ENCODE data around the gene NDUFB2. TPM values are rescaled to one million over a fixed set of nuclear protein-coding genes. Genes with fewer than 3 reads are reported as not detected.

The NDUFB2 gene
- total RNA-seq, 1 experiment from 2014 or later, result 180 TPM

- Histone ChIP-seq H3F3A (ENCODE audit: insufficient read depth, low read depth) (no peaks in the 10 kb centered on the region; the same call in 1 of the 2 replicates), H4K20me1 (ENCODE audit: insufficient read depth) (no peaks in the 10 kb centered on the region), H2AFZ (no peak overlapping the region), H3K4me3 (no peak overlapping the region), H3K27me3 (ENCODE audit: insufficient read depth, low read depth) (no peaks in the 10 kb centered on the region), H3K36me3 (ENCODE audit: low read depth) (0 out of 2 replicates have a peak, but pooled peaks cover 3% of the 10 kb centered on the region), H3K4me1 (replicated peaks; ENCODE audit: insufficient read depth) (no peaks in the 10 kb centered on the region), H3K4me2 (no peak overlapping the region), H3K9me3 (ENCODE audit: insufficient read depth, low read depth) (no peaks in the 10 kb centered on the region; the same call in 1 of the 2 replicates), H3K27ac (no peak overlapping the region), H3K9me2 (ENCODE audit: insufficient read depth) (no peaks in the 10 kb centered on the region), H3K79me2 (ENCODE audit: low read depth) (no peaks in the 10 kb centered on the region)
- intact Hi-C loops (cut with micrococcal nuclease; ENCODE audit: unreplicated experiment), result no loop called here
- TF ChIP-seq CTCF (conservative IDR thresholded peaks at IDR 0.05) (no peak), EZH2 (IDR thresholded peaks at IDR 0.05; ENCODE audit: low read depth) (no peak)
- peak in 1 of 2 experiments; percentile 33 for DNase-seq
- ChIA-PET CTCF (no interaction called here), POLR2A (ENCODE audit: unreplicated experiment) (no interaction called here)
- no TSS peak for BruUV-seq (replicated peaks)
Measured at GRCh38 chr7:140714331-140715040, 18.0 kb downstream of the NDUFB2 start.

GRCh38 chr7:140719721-140720120 is 23.2 kb downstream of the NDUFB2 start:
- DNase-seq, result peak in 1 of 2 experiments; percentile 33
- no peak overlapping the region for H2AFZ ChIP-seq
- intact Hi-C loops (cut with micrococcal nuclease; ENCODE audit: unreplicated experiment), result no loop called here
- no peaks in the 10 kb centered on the region for H3K4me1 ChIP-seq (replicated peaks; ENCODE audit: insufficient read depth)
- H3K9me2 ChIP-seq (ENCODE audit: insufficient read depth), result no peaks in the 10 kb centered on the region
- no TSS peak for BruUV-seq (replicated peaks)
- no peaks in the 10 kb centered on the region for H4K20me1 ChIP-seq (ENCODE audit: insufficient read depth)
- H3K36me3 ChIP-seq (ENCODE audit: low read depth), result 0 out of 2 replicates have a peak, but pooled peaks cover 5% of the 10 kb centered on the region
- no peaks in the 10 kb centered on the region; the same call in 1 of the 2 replicates for H3F3A ChIP-seq (ENCODE audit: insufficient read depth, low read depth)
- POLR2A ChIA-PET (ENCODE audit: unreplicated experiment), result no interaction called here
- no peaks in the 10 kb centered on the region for H3K27me3 ChIP-seq (ENCODE audit: insufficient read depth, low read depth)
- H3K79me2 ChIP-seq (ENCODE audit: low read depth), result no peaks in the 10 kb centered on the region
- TF ChIP-seq EZH2 (IDR thresholded peaks at IDR 0.05; ENCODE audit: low read depth) (no peak), CTCF (conservative IDR thresholded peaks at IDR 0.05) (no peak)
- no peak overlapping the region for H3K27ac ChIP-seq
- no peak overlapping the region for H3K4me3 ChIP-seq
- CTCF ChIA-PET, result no interaction called here
- no peak overlapping the region for H3K4me2 ChIP-seq
- no peaks in the 10 kb centered on the region for H3K9me3 ChIP-seq (ENCODE audit: insufficient read depth, low read depth)

- intact Hi-C loops (cut with micrococcal nuclease; ENCODE audit: unreplicated experiment), result no loop called here
- BruUV-seq (replicated peaks), result no TSS peak
- Histone ChIP-seq H3K27ac (no peak overlapping the region), H3K79me2 (ENCODE audit: low read depth) (no peaks in the 10 kb centered on the region), H3K36me3 (ENCODE audit: low read depth) (0 out of 2 replicates have a peak, but pooled peaks cover 4% of the 10 kb centered on the region), H3K4me3 (no peak overlapping the region), H4K20me1 (ENCODE audit: insufficient read depth) (no peaks in the 10 kb centered on the region), H3F3A (ENCODE audit: insufficient read depth, low read depth) (0 out of 2 replicates have a peak, but pooled peaks cover 4% of the 10 kb centered on the region), H3K27me3 (ENCODE audit: insufficient read depth, low read depth) (no peaks in the 10 kb centered on the region), H3K4me2 (no peak overlapping the region), H3K9me3 (ENCODE audit: insufficient read depth, low read depth) (no peaks in the 10 kb centered on the region), H2AFZ (no peak overlapping the region), H3K9me2 (ENCODE audit: insufficient read depth) (no peaks in the 10 kb centered on the region), H3K4me1 (replicated peaks; ENCODE audit: insufficient read depth) (no peaks in the 10 kb centered on the region)
- POLR2A ChIA-PET (ENCODE audit: unreplicated experiment), result no interaction called here
- TF ChIP-seq EZH2 (IDR thresholded peaks at IDR 0.05; ENCODE audit: low read depth) (no peak), CTCF (conservative IDR thresholded peaks at IDR 0.05) (no peak)
- peak in 1 of 2 experiments; percentile 28 for DNase-seq
- CTCF ChIA-PET, result interaction anchor here (1.0 kb wide), 1 partner anchor 1063 kb away, joined by 3 read pairs; no protein-coding TSS in a partner anchor
Measured at GRCh38 chr7:140722254-140722653, 25.7 kb downstream of the NDUFB2 start.

All from PC-9 (cell line).